HEK293 (cell line): ENCODE measurements around the gene CARTPT.

ENCODE experiments used
- CTCF ChIA-PET: fragments of 350-600 bp; formaldehyde crosslinking; extraction: SDS; loops from one replicate; lab custom pipeline; 2021; ENCODE audit warnings: antibody characterized with exemption; lab: Yijun Ruan, JAX
- POLR2A ChIA-PET: fragments of 300-600 bp; formaldehyde crosslinking; extraction: SDS; loops from one replicate; lab custom pipeline; 2020; ENCODE audit warnings: antibody characterized with exemption, inconsistent platforms; lab: Yijun Ruan, JAX
- H3K27ac ChIP-seq: fragments of 200-500 bp; sonication (Bioruptor generic); 2 replicates; pipeline ENCODE4 v1.5.1; 2014; ENCODE audit warnings: low read depth, low read length, control low read depth, inconsistent platforms; ENCODE audit errors: extremely low read depth
- H3K36me3 ChIP-seq, 2 experiments: fragments of 200-500 bp in 1 of 2; sonication (Bioruptor generic) in 1 of 2; 1 replicate in 1 of 2; 2 replicates in 1 of 2; pipeline ENCODE4 v1.5.1; 2014 to 2017; ENCODE audit warnings: inconsistent platforms in 2 of 2, low read length in 2 of 2; ENCODE audit not compliant: control insufficient read depth in 2 of 2, insufficient read depth in 1 of 2
- H3K4me1 ChIP-seq: fragments of 200-500 bp; sonication (Bioruptor generic); 2 replicates; pipeline ENCODE4 v1.5.1; 2014; ENCODE audit warnings: mild to moderate bottlenecking, low read length, inconsistent platforms; ENCODE audit not compliant: control insufficient read depth, insufficient read depth
- H3K4me3 ChIP-seq: 2 replicates; pipeline ENCODE4 v1.5.1; 2011; ENCODE audit warnings: low read depth, mild to moderate bottlenecking, control low read depth, low read length, moderate library complexity
- H3K9me3 ChIP-seq: fragments of 200-500 bp; sonication (Bioruptor generic); 2 replicates; pipeline ENCODE4 v1.5.1; 2014; ENCODE audit warnings: low read depth, low read length, inconsistent platforms; ENCODE audit not compliant: control insufficient read depth, insufficient read depth
- CTCF ChIP-seq: fragments of 450-650 bp; formaldehyde crosslinking; IDR thresholded peaks from 2 replicates; pipeline ENCODE4 v1.5.1; 2016; ENCODE audit warnings: missing biosample characterization, missing genetic modification characterization
- OSR2 ChIP-seq: fragments of 450-650 bp; formaldehyde crosslinking; IDR thresholded peaks from 2 replicates; pipeline ENCODE4 v1.5.1; 2016; ENCODE audit warnings: missing biosample characterization, missing genetic modification characterization
- PRDM1 ChIP-seq: fragments of 450-650 bp; formaldehyde crosslinking; IDR thresholded peaks from 2 replicates; pipeline ENCODE4; 2016; ENCODE audit warnings: missing biosample characterization, missing genetic modification characterization
- ZBTB48 ChIP-seq: fragments of 450-650 bp; formaldehyde crosslinking; IDR thresholded peaks from 2 replicates; pipeline ENCODE4 v1.5.1; 2016; ENCODE audit warnings: missing biosample characterization, missing genetic modification characterization
- ZNF302 ChIP-seq: fragments of 450-650 bp; formaldehyde crosslinking; IDR thresholded peaks from 2 replicates; pipeline ENCODE4 v1.5.1; 2016; ENCODE audit warnings: missing biosample characterization, missing genetic modification characterization, low read depth
- ZNF324 ChIP-seq: fragments of 450-650 bp; formaldehyde crosslinking; IDR thresholded peaks from 2 replicates; pipeline ENCODE4 v1.5.1; 2016; ENCODE audit warnings: missing biosample characterization, missing genetic modification characterization
- ZNF701 ChIP-seq: fragments of 450-650 bp; formaldehyde crosslinking; IDR thresholded peaks from 2 replicates; pipeline ENCODE4 v1.5.1; 2016; ENCODE audit warnings: missing biosample characterization, missing genetic modification characterization
- TF ChIP-seq, protein P1 (sequence below): fragments of 450-650 bp; formaldehyde crosslinking; IDR thresholded peaks from 2 replicates; pipeline ENCODE4 v1.5.1; 2016; ENCODE audit warnings: missing biosample characterization, missing genetic modification characterization
- TF ChIP-seq, protein P2 (sequence below): fragments of 450-650 bp; formaldehyde crosslinking; IDR thresholded peaks from 2 replicates; pipeline ENCODE4 v1.5.1; 2017; ENCODE audit warnings: missing biosample characterization, missing genetic modification characterization
- TF ChIP-seq, protein P3 (sequence below): fragments of 450-650 bp; formaldehyde crosslinking; IDR thresholded peaks from 2 replicates; pipeline ENCODE4 v1.5.1; 2017; ENCODE audit warnings: missing biosample characterization, mild to moderate bottlenecking, missing genetic modification characterization, moderate library complexity

Gene CARTPT

DNA sequence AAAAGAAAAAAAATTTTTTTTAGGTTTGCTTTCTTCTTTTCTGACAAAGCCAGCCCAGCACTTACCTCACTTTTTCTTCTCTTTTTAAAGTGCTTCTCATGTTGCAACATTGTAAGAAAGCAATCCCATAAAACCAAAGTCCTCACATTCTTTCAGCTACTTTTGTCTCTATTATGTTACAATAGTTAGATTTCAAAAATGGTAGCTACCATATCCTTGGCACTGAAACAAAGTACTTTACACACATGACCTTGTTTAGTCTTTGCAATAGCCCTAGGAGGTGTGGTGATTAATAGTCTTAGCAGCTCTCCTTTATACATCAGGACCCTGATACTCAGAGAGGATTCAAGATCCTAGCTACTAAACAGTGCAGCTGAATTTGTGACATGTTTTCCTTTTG lies 23.5 kb upstream of the CARTPT start:
- TF ChIP-seq ZNF701 = no peak
- TF ChIP-seq ZBTB48 = no peak
- TF ChIP-seq, protein P1, sequence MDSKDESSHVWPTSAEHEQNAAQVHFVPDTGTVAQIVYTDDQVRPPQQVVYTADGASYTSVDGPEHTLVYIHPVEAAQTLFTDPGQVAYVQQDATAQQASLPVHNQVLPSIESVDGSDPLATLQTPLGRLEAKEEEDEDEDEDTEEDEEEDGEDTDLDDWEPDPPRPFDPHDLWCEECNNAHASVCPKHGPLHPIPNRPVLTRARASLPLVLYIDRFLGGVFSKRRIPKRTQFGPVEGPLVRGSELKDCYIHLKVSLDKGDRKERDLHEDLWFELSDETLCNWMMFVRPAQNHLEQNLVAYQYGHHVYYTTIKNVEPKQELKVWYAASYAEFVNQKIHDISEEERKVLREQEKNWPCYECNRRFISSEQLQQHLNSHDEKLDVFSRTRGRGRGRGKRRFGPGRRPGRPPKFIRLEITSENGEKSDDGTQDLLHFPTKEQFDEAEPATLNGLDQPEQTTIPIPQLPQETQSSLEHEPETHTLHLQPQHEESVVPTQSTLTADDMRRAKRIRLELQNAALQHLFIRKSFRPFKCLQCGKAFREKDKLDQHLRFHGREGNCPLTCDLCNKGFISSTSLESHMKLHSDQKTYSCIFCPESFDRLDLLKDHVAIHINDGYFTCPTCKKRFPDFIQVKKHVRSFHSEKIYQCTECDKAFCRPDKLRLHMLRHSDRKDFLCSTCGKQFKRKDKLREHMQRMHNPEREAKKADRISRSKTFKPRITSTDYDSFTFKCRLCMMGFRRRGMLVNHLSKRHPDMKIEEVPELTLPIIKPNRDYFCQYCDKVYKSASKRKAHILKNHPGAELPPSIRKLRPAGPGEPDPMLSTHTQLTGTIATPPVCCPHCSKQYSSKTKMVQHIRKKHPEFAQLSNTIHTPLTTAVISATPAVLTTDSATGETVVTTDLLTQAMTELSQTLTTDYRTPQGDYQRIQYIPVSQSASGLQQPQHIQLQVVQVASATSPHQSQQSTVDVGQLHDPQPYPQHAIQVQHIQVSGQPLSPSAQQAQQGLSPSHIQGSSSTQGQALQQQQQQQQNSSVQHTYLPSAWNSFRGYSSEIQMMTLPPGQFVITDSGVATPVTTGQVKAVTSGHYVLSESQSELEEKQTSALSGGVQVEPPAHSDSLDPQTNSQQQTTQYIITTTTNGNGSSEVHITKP = peak; percentile 36; the same call in 1 of the 2 replicates
- peak; percentile 54; the same call in 1 of the 2 replicates for TF ChIP-seq OSR2
- 0 out of 2 replicates have a peak, but pooled peaks have one; percentile 14 for TF ChIP-seq PRDM1 (tag by site-specific recombination)
- TF ChIP-seq, protein P2, sequence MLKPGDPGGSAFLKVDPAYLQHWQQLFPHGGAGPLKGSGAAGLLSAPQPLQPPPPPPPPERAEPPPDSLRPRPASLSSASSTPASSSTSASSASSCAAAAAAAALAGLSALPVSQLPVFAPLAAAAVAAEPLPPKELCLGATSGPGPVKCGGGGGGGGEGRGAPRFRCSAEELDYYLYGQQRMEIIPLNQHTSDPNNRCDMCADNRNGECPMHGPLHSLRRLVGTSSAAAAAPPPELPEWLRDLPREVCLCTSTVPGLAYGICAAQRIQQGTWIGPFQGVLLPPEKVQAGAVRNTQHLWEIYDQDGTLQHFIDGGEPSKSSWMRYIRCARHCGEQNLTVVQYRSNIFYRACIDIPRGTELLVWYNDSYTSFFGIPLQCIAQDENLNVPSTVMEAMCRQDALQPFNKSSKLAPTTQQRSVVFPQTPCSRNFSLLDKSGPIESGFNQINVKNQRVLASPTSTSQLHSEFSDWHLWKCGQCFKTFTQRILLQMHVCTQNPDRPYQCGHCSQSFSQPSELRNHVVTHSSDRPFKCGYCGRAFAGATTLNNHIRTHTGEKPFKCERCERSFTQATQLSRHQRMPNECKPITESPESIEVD (tag by site-specific recombination) = peak; percentile 75
- no peaks in the 10 kb centered on the region for H3K36me3 ChIP-seq
- POLR2A ChIA-PET = no interaction called here
- H3K4me3 ChIP-seq = no peak overlapping the region
- no peak overlapping the region for H3K27ac ChIP-seq
- peaks cover 11% of the 10 kb centered on the region for H3K4me1 ChIP-seq
- CTCF ChIA-PET = interaction anchor here (0.6 kb wide), 1 partner anchor 16 kb away, joined by 4 read pairs; no protein-coding TSS in a partner anchor
- no peaks in the 10 kb centered on the region for H3K9me3 ChIP-seq

GRCh38 chr5:71697967-71698366 lies 21.1 kb upstream of the CARTPT start:
- Histone ChIP-seq H3K4me3 (no peak overlapping the region), H3K9me3 (no peaks in the 10 kb centered on the region), H3K36me3 (no peaks in the 10 kb centered on the region), H3K27ac (no peak overlapping the region), H3K4me1 (peaks cover 11% of the 10 kb centered on the region)
- ChIA-PET CTCF (interaction anchor here (0.6 to 2.7 kb wide), 5 partner anchors 8 to 404 kb away, joined by 3 to 8 read pairs (median 5); no protein-coding TSS in a partner anchor), POLR2A (interaction anchor here (0.8 kb wide), 1 partner anchor 111 kb away, joined by 3 read pairs; the partner anchor contains the start of gene MCCC2)
- TF ChIP-seq, protein P3, sequence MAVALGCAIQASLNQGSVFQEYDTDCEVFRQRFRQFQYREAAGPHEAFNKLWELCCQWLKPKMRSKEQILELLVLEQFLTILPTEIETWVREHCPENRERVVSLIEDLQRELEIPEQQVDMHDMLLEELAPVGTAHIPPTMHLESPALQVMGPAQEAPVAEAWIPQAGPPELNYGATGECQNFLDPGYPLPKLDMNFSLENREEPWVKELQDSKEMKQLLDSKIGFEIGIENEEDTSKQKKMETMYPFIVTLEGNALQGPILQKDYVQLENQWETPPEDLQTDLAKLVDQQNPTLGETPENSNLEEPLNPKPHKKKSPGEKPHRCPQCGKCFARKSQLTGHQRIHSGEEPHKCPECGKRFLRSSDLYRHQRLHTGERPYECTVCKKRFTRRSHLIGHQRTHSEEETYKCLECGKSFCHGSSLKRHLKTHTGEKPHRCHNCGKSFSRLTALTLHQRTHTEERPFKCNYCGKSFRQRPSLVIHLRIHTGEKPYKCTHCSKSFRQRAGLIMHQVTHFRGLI = no peak
- 0 out of 2 replicates have a peak, but pooled peaks have one; percentile 20 for TF ChIP-seq CTCF

GRCh38 chr5:71699233-71699632 lies 19.8 kb upstream of the CARTPT start:
- peaks cover 4% of the 10 kb centered on the region for H3K4me1 ChIP-seq
- POLR2A ChIA-PET = no interaction called here
- no peaks in the 10 kb centered on the region for H3K36me3 ChIP-seq
- H3K9me3 ChIP-seq = no peaks in the 10 kb centered on the region
- TF ChIP-seq ZBTB48 = no peak
- TF ChIP-seq ZNF302 (tag by site-specific recombination) = no peak
- TF ChIP-seq ZNF324 (tag by site-specific recombination) = no peak
- TF ChIP-seq, protein P1 = no peak
- no peak overlapping the region for H3K4me3 ChIP-seq
- no peak overlapping the region for H3K27ac ChIP-seq
- CTCF ChIA-PET = interaction anchor here (2.7 kb wide), 1 partner anchor 16 kb away, joined by 8 read pairs; no protein-coding TSS in a partner anchor
